ENCODE results near the gene NFATC3. TPM values are rescaled to one million over a fixed set of nuclear protein-coding genes. Genes with fewer than 3 reads are reported as not detected.
A peak's percentile ranks its signal among the peaks of the same experiment; 100 is the strongest.

The NFATC3 gene
- total RNA-seq, 2 donors from 2014 or later = 94.5 to 101 TPM

GRCh38 chr16:68237243-68238028 lies 152.3 kb downstream of the NFATC3 start:
- Mint-ChIP-seq H3K27me3 (no peaks in the 10 kb centered on the region), H3K36me3 (ENCODE audit: low read depth) (no peaks in the 10 kb centered on the region), H3K4me1 (peaks cover 28% of the 10 kb centered on the region), H3K4me3 (peak overlapping the region; percentile 94), H3K27ac (peak overlapping the region; percentile 53)
- H3K9me3 ChIP-seq (ENCODE audit: control insufficient read depth, low read length, poor library complexity, severe bottlenecking) = no peaks in the 10 kb centered on the region
- peak; percentile 73 to 87 (median 84) for DNase-seq
- ATAC-seq = peak; percentile 79

- ATAC-seq = no peak
- Mint-ChIP-seq H3K36me3 (ENCODE audit: low read depth) (no peaks in the 10 kb centered on the region), H3K27ac (peak overlapping the region; percentile 53), H3K4me1 (peaks cover 28% of the 10 kb centered on the region), H3K27me3 (no peaks in the 10 kb centered on the region), H3K4me3 (peak overlapping the region; percentile 94)
- DNase-seq = peak in 1 of 3 donors; percentile 36
- H3K9me3 ChIP-seq (ENCODE audit: control insufficient read depth, low read length, poor library complexity, severe bottlenecking) = no peaks in the 10 kb centered on the region
Observed at GRCh38 chr16:68238029-68238345, 152.8 kb downstream of the NFATC3 start.

- peaks cover 27% of the 10 kb centered on the region for H3K4me1 Mint-ChIP-seq
- H3K4me3 Mint-ChIP-seq = peak overlapping the region; percentile 25
- no peak overlapping the region for H3K27ac Mint-ChIP-seq
- no peaks in the 10 kb centered on the region for H3K9me3 ChIP-seq (ENCODE audit: control insufficient read depth, low read length, poor library complexity, severe bottlenecking)
- ATAC-seq (no peak), DNase-seq (no peak)
- H3K27me3 Mint-ChIP-seq = no peaks in the 10 kb centered on the region
- H3K36me3 Mint-ChIP-seq (ENCODE audit: low read depth) = no peaks in the 10 kb centered on the region
Observed at GRCh38 chr16:68242085-68242484, 156.9 kb downstream of the NFATC3 start.

GRCh38 chr16:68242926-68243858 lies 158.0 kb downstream of the NFATC3 start:
- Mint-ChIP-seq H3K36me3 (ENCODE audit: low read depth) (no peaks in the 10 kb centered on the region), H3K27ac (no peak overlapping the region), H3K27me3 (no peaks in the 10 kb centered on the region), H3K4me3 (peak overlapping the region; percentile 98), H3K4me1 (peaks cover 22% of the 10 kb centered on the region)
- no peaks in the 10 kb centered on the region for H3K9me3 ChIP-seq (ENCODE audit: control insufficient read depth, low read length, poor library complexity, severe bottlenecking)
- no peak for DNase-seq
- ATAC-seq = no peak

GRCh38 chr16:68244481-68244902 lies 159.3 kb downstream of the NFATC3 start:
- H3K27me3 Mint-ChIP-seq = no peaks in the 10 kb centered on the region
- H3K9me3 ChIP-seq (ENCODE audit: control insufficient read depth, low read length, poor library complexity, severe bottlenecking) = no peaks in the 10 kb centered on the region
- no peak for DNase-seq
- ATAC-seq = no peak
- peak overlapping the region; percentile 98 for H3K4me3 Mint-ChIP-seq
- peaks cover 22% of the 10 kb centered on the region for H3K4me1 Mint-ChIP-seq
- peak overlapping the region; percentile 84 for H3K27ac Mint-ChIP-seq
- no peaks in the 10 kb centered on the region for H3K36me3 Mint-ChIP-seq (ENCODE audit: low read depth)

GRCh38 chr16:68244903-68245853 lies 160.0 kb downstream of the NFATC3 start, which contains the start of gene PLA2G15:
Gene PLA2G15 (plus strand): TSS chr16:68245373. CDS start chr16:68245427, 54 bp downstream.
- no peaks in the 10 kb centered on the region for H3K36me3 Mint-ChIP-seq (ENCODE audit: low read depth)
- H3K27ac Mint-ChIP-seq = peak within 1 kb of the TSS; percentile 84
- H3K4me3 Mint-ChIP-seq = peak within 1 kb of the TSS; percentile 98
- H3K27me3 Mint-ChIP-seq = no peaks in the 10 kb centered on the region
- no peaks in the 10 kb centered on the region for H3K9me3 ChIP-seq (ENCODE audit: control insufficient read depth, low read length, poor library complexity, severe bottlenecking)
- DNase-seq = peak; percentile 92 to 97 (median 94)
- H3K4me1 Mint-ChIP-seq = peaks cover 20% of the 10 kb centered on the region
- ATAC-seq = peak; percentile 99

DNA sequence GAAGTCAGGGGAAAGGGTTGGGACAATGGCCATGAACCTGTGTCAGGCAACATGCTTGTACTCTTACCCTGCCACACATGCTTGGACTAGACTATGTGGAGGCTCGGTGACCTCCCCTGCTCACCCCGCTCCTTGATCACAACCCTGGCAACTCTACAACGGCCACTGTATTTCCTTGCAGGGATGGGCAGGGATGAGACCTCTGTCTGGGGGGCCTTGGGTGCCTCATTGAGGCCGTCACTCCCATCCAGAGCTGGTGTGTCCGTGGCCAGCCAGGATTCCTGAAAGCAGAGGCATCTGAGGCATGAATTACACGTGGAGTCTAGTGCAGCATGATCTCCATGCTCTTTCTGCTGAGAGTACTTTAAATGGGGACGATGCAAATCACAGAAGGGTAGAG lies 161.0 kb downstream of the NFATC3 start:
- H3K27me3 Mint-ChIP-seq = no peaks in the 10 kb centered on the region
- H3K4me1 Mint-ChIP-seq = peaks cover 20% of the 10 kb centered on the region
- no peak for ATAC-seq
- no peak for DNase-seq
- H3K27ac Mint-ChIP-seq = peak overlapping the region; percentile 84
- peaks cover 3% of the 10 kb centered on the region for H3K36me3 Mint-ChIP-seq (ENCODE audit: low read depth)
- H3K4me3 Mint-ChIP-seq = peak overlapping the region; percentile 98
- H3K9me3 ChIP-seq (ENCODE audit: control insufficient read depth, low read length, poor library complexity, severe bottlenecking) = no peaks in the 10 kb centered on the region

DNA sequence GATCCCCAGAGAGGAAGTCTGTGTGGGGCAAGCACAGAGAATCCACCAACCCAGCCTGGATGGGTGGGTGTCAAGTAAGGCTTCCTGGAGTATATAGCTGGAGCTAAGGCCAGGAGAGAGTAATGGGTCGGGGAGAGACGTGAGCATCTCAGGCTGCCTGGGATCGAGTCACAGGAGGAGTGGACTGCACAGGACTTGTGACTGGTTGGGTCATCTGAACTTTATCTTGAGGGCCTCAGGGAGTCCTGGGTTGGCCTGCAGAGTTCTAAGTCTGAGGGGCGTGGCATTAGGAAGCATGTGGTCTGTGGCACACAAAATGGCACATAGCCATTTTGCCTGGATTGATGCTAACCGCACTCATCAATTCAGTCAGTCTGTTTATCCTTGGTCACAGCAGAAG lies 161.5 kb downstream of the NFATC3 start:
- ATAC-seq = no peak
- peaks cover 20% of the 10 kb centered on the region for H3K4me1 Mint-ChIP-seq

GRCh38 chr16:68247400-68247799 lies 162.2 kb downstream of the NFATC3 start:
- ATAC-seq (no peak), DNase-seq (no peak)
- Mint-ChIP-seq H3K27me3 (no peaks in the 10 kb centered on the region), H3K4me3 (no peak overlapping the region), H3K27ac (peak overlapping the region; percentile 11), H3K4me1 (peaks cover 20% of the 10 kb centered on the region), H3K36me3 (ENCODE audit: low read depth) (peaks cover 3% of the 10 kb centered on the region)
- no peaks in the 10 kb centered on the region for H3K9me3 ChIP-seq (ENCODE audit: control insufficient read depth, low read length, poor library complexity, severe bottlenecking)

More for the DNA sequence above, 161.5 kb downstream of the NFATC3 start:
- Mint-ChIP-seq H3K36me3 (ENCODE audit: low read depth) (peaks cover 3% of the 10 kb centered on the region), H3K27me3 (no peaks in the 10 kb centered on the region), H3K4me3 (peak overlapping the region; percentile 98), H3K27ac (no peak overlapping the region)
- no peaks in the 10 kb centered on the region for H3K9me3 ChIP-seq (ENCODE audit: control insufficient read depth, low read length, poor library complexity, severe bottlenecking)
- DNase-seq = no peak

GRCh38 chr16:68247932-68248331 lies 162.8 kb downstream of the NFATC3 start:
- Mint-ChIP-seq H3K36me3 (ENCODE audit: low read depth) (peaks cover 3% of the 10 kb centered on the region), H3K27ac (peak overlapping the region; percentile 11), H3K4me1 (peaks cover 20% of the 10 kb centered on the region), H3K27me3 (no peaks in the 10 kb centered on the region), H3K4me3 (no peak overlapping the region)
- no peak for DNase-seq
- ATAC-seq = no peak
- H3K9me3 ChIP-seq (ENCODE audit: control insufficient read depth, low read length, poor library complexity, severe bottlenecking) = no peaks in the 10 kb centered on the region

DNA sequence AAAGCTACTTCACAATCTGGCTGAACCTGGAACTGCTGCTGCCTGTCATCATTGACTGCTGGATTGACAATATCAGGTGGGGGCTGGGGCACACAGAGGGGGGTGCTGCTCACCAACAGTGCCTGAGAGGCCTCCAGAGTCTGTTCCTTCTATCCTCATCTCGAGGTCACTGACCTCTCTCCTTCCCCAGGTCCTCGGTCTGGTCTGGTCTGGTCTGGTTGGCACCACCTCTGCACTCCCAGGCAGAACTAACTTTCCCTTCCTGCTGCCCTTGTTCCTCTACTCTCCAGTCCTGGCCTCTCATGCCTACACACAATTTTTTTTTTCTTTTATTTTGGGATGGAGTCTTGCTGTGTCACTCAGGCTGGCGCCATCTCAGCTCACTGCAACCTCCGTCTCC lies 164.2 kb downstream of the NFATC3 start:
- no peak for ATAC-seq
- DNase-seq = no peak
- H3K4me1 Mint-ChIP-seq = peaks cover 19% of the 10 kb centered on the region
- peaks cover 3% of the 10 kb centered on the region for H3K36me3 Mint-ChIP-seq (ENCODE audit: low read depth)
- no peaks in the 10 kb centered on the region for H3K9me3 ChIP-seq (ENCODE audit: control insufficient read depth, low read length, poor library complexity, severe bottlenecking)
- H3K27ac Mint-ChIP-seq = no peak overlapping the region
- H3K4me3 Mint-ChIP-seq = no peak overlapping the region
- H3K27me3 Mint-ChIP-seq = no peaks in the 10 kb centered on the region

- no peak for DNase-seq
- ATAC-seq = no peak
- Mint-ChIP-seq H3K27ac (no peak overlapping the region), H3K4me3 (no peak overlapping the region), H3K4me1 (peaks cover 13% of the 10 kb centered on the region), H3K27me3 (no peaks in the 10 kb centered on the region), H3K36me3 (ENCODE audit: low read depth) (peaks cover 3% of the 10 kb centered on the region)
- no peaks in the 10 kb centered on the region for H3K9me3 ChIP-seq (ENCODE audit: control insufficient read depth, low read length, poor library complexity, severe bottlenecking)
Observed at GRCh38 chr16:68250951-68251350, 165.8 kb downstream of the NFATC3 start.

Data from T-helper 17 cell (primary cell).